Medulla oblongata (tissue), 1 donor: ENCODE data around the gene GFRA4.

Source experiments
- DNase-seq: peaks from one replicate; pipeline ENCODE4 v3.0.0-alpha.2; 2015; ENCODE audit errors: extremely low spot score

Gene GFRA4

DNA sequence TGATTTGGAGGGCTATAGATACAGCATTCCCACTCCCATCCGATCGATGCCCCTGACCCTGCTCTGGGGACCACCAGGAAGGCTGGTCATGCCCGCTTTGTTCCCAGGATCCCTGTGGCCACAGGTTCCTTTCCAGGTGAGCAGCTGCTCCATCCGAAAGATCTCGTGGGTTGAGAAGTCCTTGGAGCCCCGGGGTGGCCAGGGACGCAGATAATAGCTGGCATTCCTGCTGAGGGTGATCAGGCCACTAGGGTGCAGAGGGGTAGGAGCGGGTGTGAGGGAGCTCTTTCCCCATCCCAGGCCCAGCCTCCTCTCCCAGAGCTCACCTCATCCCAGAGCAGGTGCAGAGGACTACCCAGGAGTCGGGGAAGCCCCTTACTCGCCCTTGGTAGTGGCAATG, 11.2 kb upstream of the GFRA4 start:
- DNase-seq = no peak

DNA sequence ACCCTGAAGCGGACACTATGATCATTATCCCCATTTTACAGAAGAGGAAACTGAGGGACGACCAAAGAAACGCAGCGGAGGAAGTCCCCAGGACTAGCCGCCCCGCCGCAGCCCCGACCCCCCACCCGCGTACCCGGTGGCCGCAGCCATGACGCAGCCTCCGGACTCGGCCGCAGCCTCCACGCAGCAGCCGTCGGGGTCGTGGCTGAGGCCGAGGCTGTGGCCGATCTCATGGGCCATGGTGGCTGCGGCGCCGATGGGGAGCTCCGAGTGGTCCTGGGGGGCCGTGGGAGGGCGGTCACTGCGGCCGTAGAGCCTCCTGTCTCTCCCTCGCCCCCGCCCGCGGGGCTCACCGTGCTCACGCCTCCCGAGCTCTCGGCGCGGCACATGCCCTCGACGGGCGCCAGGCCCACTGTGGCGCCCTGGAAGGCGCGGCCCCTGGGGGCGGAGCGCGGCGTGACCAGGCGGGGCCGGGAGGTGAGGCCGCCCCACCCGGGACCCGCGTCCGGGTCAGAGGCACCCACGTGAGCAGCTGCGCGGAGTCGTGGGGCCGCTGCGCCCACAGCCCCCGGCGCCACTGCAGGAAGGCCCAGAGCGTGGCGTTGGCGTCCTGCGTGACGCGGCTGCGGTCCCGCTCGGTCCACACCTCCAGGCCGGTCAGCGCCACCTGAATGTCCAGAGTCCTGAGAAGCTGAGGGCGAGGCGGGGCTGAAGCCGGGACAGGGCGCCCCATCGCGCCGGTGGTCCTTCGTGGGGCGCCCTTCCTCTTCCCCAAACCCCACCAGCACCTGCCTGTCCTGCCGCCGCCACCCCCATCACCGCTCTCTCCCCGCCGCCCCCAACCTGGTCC, 10.2 kb upstream of the GFRA4 start:
- DNase-seq = no peak

DNA sequence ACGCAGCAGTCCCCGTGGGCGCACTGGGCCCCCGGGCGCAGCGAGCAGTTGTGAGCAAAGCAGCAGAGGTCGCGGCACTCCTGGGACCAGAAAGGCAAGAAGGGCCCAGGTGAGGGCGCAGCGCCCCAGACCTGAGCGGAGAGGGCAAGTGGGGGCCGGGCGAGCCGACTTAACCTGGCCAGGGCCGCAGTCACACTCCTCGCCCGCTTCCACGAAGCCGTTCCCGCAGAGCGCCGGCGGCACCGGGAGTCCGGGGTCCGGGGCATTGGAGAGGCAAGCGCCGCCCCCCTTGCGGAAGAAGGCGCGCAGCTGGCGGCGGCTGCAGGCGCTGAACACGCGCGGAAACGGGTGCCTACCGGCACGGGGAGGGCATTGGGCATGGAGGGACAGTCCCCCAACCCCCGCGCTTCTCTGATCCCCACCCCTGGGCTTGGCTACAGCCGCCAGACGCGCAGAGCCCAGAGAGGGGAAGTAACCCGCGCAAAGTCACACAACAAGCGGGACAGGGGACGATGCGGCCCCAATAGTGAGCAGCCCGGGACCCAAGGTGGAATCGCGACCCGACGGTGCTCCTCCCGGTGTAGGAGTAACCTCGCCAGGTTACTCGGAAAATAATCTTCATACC, 9.5 kb upstream of the GFRA4 start:
- no peak for DNase-seq

DNA sequence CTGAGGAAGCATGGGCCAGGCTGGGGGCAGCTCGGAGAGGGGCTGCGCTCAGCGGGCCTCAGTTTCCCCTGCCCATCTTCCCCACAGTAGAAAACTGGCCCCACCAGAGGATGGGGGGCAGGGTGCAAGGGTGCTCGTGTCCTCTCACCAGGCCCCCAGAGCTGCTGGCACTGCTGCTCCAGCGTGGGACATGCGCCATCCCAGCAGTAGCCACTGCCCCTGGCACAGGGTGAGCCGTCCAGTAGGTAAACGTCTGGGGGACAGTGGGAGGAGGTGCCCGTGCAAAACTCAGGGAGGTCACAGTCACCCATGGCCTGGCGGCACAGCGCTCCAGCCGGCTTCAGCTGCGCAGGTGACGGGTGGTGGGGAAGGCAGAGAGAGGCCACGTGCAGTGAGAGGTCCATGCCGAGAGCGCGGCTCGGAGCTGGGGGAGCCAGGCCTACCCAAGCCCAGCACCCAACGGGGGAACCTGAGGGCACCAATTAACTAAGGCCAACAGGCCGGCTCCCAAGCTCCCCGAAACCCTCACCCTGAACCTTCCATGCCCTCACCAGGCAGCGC, 8.9 kb upstream of the GFRA4 start:
- DNase-seq = no peak

DNA sequence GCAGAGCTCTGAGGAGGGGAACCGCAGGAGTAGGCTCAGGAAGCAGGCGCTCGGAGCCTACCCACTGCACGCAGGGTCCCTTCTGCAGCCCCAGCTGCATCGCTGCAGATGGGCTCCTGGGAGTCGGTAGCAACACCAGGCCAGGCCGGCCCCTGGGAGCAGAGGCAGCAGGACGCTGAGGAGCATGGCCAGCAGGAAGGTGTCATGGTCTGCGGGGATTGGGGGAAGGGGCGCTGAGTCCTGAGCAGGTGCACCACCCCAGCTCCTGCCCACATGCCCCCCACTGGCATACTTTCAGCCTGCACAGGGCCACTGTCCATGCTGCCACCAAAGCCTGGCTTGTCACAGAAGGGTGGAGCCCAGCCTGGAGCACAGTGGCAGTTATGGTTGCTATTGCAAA, 7.7 kb upstream of the GFRA4 start:
- no peak for DNase-seq

DNA sequence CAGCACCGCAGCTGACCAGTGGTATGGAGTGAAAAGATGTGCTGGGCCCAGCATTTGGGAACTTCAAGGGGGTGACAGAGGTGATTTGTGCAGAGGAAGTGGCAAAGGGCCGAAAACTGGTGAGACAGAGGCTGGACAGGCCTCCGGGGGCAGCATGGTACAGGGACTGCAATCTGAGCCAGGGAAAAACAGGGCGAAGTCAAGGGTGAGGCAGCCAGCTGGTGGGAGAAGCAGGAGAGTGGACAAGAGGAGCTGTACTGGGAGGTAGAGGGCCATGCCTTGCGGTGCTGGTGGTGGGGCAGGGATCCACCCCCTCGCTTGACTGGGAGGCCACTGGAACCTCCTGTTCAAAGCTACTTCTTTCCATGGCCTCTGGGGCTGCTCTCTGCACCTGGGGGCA, 7.3 kb upstream of the GFRA4 start:
- DNase-seq = no peak

DNA sequence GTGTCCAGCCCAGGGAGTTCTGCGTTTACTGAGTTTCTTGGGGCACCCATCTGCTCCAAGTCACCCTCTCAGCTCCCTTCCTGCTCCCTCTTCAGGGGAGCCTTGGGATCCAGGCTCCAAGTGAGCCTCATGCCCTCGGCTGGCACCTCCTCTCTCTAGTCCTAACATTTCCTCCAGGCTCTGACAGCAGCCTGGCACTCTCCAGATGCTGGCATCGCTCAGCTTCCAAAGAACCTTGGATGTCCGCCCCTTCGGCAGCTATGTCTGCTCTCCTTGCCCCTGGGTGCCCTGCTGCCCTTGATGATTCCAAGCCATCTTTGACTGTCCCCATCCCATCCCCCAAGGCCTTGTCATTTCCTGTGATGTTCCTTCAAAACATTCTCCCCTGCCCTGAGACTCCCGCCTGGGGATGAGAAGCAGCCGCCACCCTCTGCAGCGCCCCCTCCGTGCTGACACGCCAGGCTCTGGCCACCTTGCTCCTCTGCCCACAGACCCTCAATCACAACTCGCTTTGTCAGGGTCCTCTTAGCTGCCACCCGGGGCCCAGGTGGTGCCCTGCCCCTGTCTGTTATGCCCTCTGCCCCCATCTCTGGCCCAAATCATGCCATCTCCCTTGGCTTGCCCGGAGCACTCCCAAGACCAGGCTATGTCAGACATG, 6.6 kb upstream of the GFRA4 start:
- DNase-seq = no peak

DNA sequence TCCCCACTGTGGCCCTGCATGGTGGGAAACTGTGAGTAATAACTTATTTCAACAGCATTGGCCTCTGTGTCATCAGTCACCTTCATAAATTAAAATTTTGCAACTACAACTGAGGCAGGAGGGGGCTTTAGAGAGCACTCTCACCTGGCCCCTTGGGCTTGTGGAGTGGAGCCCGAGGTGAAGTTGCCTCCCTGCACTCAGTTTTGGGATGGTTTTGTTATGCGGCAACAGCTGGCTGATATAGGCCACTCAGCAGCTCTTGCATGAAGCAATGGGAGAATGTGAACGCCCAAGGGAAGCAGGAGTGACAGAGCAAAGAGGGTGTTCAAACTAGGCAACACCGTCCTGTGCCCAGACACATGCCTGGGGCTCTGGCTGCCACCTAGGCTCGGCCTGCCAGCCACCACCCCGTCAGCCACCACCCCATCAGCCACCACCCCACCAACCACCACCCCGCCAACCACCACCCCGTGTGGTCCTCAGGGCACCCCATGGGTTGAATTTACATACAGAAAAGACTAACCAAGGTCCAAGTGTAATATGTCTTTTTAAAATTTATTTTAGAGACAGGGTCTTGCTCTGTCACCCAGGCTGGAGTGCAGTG, 4.3 kb upstream of the GFRA4 start:
- DNase-seq = no peak

DNA sequence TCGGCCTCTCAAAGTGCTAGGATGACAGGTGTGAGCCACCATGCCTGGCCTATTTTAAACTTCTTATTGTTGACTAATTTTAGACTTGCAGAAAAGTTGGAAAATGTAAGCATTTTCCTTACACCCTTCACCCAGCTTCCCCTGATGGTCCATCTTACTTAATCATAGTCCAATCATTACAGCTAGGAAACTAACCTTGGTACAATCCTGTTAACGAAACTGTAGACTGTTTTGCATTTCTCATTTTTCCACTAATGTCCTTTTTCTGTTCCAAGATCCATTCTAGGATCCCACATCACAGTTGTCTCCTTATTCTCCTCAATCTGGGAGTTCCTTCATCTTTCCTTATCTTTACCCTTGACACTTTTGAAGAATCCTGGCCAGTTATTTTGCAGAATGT, 659 bp upstream of the GFRA4 start:
- no peak for DNase-seq

DNA sequence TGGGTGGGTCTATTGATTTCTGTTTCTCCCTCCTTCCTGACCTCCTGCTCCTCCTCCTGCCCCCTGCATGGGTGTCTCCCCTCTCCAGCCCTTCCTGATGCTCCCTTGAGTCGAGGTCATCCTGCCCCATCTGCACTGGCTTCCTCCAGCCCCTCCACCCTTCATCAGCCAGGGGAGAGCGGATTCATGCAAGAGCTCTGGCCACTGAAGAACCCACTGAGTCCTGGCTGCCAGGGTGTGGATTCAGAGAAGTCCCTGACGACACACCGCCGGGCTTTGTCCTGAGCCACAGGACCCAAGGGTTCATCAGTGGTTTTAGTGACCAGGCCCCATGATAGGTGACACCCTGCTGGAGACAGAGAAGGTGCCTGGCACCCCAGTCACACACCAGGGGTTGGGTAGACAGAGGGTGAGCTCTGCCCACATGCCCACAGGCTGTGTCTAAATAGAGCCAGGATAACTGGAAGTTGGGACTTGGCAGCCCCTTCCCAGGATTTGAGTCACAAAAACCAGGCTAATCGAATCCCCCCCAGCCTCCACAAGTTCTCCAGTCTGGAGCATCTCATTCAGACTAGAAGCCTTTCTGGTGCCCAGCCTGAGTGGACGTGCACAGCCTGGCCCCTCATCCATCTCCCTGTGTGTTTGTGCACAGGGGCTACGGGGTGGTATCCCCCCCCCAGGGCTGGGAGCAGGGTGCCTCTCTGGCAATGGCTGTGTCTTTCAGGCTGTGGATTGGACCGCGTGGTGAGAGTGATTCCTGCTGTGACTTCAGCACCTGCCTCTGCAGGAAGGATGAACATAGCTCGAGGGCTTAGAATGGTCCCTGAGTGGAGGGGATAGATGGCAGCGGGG, 1.2 kb downstream of the GFRA4 start:
- DNase-seq = no peak

DNA sequence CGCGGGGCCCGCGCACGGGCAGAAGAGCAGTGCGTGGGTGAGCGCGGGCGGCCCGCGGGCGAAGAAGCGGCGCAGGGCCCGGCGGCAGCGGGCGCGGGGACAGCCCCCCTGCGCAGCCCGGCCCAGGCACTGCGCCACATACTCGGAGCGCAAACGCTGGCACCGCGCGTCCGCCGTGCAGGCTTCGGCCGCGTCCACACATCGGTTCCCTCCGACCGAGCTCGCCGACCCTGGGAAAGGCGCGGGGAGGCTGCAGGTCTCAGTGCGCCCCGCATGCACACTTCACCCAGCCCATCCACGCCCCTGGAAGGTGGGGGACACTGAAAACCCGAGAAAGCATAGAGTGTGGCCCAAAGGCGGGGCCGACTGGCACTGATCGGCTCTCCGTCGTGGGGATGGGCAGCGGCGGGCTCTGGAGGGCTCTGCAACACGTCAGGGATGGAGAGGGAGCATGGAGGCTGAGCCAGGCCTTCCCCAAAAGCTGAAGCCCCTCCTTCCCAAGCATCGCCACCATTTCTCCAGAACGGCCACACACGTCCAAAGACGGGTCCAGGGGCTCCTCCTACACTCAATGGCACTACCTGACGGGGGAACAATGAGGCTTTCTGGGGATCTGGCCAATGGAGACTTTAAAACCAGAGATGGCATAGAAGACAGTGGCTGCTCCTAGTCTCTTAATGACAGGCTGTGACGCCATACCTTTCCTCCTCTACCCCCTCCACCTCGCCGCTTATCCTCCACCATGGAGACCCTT, 2.0 kb downstream of the GFRA4 start:
- no peak for DNase-seq

DNA sequence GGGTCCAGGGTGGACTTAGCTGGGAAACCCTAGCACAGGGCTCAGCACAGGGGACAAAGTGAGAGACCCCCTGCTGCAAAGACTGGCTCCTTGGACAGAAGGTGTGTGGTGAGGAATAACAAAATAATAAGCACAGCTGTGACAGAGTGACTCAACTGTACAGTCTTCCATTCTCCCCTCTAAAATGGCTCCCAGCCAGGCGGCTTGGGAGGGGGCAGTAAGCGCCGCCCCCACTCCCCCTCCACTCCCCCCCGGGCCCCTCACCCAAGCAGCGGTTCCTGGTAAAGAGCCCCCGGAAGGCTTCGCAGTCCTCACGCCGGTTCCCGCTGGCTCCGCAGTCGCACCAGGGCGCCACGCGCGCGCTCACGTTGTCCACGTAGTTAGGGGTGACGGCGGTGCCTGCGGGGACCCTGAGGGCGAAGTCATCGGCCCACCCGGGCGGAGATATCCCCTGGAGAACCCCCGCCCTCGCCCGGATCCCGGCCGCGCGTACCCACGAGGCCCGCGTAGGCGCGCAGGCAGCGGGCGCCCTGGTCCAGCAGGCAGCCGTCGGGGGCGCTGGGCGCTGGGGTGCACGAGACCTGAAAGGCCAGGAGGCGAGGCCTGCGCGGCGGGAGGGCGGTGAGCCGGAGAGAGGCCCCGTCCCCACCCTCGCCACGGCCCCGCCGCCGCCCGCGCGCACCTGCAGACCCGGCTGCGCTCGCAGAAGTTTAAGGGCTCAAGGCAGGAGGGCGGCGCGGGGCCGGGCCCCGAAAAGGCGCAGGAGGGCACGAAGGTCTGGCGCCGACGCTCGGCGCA, 2.7 kb downstream of the GFRA4 start:
- DNase-seq = no peak

DNA sequence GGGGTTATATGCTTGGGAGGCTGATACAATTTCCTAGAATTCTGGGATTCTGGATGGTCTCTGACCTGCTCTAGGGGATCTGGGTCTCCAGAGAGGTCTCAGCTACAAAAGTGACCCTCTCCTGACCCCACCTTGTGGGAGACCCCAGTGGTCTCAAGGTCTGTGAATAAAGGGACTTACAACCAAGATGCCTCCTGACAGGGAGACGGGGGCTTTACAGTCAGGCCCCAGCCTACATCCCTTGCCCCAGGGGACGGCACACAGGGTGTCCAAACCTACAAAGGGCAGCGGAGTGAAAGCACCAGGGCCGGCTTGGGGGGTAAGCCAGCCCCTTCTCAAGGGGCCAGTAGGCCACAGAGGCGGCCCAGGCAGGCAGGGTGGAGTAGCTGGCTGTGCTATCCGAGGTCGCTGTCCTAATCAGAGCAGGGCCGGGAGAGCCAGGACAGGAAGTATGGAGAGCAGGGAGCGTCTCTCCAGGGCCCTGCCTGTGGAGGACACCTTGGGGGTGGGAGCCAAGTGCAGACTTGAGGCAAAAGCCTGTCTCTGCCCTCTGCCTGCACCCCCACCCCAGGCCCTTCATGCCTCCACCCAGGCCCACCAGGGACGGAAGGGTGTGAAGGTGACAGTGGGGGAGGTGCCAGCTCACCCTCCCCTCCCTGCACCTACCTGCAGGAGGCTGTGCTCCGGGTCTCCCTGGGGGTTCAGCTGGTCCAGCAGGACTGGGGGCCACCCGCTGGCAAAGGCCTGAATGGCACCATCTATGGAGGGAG, 3.5 kb downstream of the GFRA4 start:
- DNase-seq = no peak

DNA sequence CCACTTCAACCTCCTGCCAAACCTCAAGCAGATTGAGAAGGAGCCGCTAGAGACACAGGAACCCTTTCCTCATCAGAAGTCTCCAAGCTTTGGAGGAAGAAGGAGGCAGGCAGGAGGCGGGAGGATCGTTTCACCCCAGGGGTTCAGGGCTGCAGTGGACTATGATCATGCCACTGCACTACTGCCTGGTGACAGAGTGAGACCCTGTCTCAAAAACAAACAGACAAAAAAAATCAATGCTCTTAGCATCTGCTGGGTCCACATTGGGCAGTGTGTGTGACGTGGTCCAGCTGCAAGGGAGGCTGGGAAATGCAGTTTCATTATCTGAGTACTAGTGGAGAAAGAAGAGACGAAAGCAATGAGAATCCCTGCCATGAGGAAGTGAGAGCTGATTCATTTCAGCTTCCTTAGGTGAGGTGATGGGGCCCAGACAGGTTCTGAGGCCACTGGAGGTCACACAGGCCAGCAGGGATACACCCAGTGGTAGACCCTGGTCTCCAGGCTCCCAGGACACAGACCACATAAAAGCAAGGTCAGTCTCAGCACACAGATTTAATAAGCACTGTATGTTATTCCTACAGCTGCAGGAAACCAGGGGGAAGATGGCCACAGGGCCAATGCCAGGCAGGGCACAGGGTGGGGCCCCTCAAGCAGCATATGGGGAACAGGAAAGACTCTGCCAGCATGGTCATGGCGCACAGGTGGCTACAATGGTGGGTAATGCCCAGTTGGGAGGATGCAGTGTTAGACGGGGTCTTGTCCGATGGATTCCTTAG, 4.3 kb downstream of the GFRA4 start:
- DNase-seq = no peak

DNA sequence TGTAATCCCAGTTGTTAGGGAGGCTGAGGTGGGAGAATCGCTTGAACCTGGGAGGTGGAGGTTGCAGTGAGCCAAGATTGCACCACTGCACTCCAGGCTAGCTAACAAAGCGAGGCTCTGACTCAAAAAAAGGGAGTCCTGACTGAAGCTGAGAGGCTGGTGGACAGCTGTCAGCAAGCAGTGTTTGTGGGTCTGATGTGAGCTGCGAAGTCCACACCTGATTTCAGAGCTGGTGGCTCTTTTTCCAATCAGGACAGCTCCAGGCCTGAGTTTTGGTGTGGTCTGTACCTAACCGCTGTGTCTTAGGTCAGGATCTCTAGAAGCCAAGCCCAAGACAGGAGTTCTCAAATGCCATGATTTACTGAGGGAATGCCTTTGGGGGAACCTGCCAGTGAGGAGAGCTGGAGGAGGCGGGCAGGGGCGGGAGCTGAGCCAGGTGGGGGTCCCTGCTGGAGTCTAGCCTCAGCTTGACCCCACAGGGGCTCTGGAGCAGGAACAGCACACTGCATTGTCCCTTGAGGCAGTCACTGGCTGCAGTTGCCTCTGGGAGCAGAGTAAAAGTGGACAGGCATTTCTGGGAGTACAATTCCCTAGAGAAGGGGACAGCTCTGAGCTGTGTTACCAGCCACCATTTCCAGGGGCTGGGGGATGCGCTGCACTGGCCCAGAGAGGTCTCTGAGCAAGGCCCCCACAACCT, 5.0 kb downstream of the GFRA4 start:
- DNase-seq = no peak

DNA sequence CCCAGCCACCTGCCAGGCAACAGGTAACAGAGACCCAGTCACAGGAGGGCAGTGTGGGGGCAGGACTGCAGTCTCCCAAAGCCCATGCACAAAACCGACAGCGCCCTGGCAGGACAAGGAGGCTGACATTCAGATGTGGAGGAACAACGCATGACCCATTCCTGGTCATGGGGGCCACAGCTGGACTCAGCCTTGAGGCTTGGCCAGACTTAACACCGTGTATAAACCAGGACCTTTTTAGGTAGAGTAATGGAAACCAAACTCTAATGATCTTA, 8.1 kb downstream of the GFRA4 start:
- DNase-seq = no peak

DNA sequence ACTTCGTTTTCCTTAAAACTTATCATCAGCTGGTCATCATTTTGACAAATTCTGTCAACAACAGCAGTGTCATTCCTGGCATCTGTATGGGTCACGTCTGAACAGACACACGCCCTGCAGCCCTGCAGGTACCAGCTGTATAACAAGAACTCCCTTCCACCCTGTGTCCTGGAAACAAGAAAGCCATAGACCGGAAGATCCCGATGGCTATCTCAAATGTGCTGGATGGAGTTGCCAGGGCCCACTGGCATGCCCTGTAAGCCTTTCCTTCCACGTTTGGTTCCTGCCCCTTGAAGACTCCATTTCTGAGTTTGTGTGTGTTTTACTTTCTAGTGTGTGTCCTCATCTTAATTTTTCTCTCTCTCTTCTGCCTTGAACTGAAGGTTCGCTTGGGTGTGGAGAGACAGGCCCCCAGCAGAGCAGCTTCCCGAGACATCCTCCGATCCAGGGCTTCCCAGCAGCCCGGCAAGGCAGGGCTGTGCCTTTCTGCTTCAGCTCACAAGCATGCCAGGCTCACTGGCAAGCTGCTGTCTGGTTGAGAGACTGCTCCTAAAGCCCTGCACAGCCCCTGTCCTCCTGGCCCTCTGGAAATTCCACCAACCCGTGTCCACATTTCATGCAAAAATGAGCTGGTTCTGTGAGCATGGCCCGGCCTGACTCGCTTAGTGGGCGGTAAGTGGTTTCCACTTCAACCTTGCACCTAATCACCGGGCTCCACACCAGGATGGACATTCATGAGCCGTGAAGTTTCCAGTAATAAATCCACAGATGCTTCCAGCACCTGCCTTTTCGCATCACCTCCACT, 8.7 kb downstream of the GFRA4 start:
- DNase-seq = no peak
